SIG-M5 (cell line): Measurements from ENCODE around the gene PLCL2.
"Not testable (repeated sequence)": the region's sequence is repeated elsewhere in the genome, so short reads cannot be mapped to it uniquely, and the experiment has no call there.

Experiments used
- DNase-seq: peaks from one replicate; lab custom pipeline; 2025; lab: John Stamatoyannopoulos, UW

The PLCL2 gene

DNA sequence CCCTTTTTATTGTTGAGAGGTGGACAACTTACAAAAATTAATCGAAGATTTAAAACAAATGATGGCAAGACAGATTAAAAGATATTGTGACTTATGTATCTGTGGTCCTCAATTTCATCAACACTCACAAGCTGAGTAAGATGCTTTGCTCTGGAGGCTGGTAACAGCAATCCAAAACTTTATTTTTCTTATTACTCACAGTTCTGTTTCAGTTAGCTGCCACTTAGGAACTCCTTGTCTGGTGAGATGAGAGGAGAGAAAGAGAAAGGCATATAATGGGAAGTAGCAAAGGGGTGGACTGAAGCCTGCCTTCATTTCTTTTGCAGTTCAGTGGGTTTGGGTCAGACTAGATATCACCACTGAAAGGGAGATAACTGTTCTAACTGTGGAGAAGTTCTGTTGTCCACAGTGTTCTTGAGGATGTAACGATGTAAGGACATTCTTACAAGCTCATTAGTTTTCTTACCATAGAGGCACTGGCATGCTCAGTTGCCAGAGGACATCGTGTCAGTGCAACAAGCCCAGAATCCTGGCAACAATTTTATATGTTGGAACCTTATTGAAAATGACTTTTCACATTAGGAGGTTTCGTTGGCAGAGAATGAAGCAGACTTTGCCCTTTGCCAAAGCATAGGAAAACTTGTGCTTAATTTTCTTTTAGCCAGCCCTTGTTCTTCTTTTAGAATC, 93.6 kb downstream of the PLCL2 start:
- DNase-seq: no peak

- no peak for DNase-seq
Measured at GRCh38 chr3:16978921-16979271, 94.1 kb downstream of the PLCL2 start.

GRCh38 chr3:16979769-16980515, 95.2 kb downstream of the PLCL2 start:
- DNase-seq: not testable (repeated sequence)

DNA sequence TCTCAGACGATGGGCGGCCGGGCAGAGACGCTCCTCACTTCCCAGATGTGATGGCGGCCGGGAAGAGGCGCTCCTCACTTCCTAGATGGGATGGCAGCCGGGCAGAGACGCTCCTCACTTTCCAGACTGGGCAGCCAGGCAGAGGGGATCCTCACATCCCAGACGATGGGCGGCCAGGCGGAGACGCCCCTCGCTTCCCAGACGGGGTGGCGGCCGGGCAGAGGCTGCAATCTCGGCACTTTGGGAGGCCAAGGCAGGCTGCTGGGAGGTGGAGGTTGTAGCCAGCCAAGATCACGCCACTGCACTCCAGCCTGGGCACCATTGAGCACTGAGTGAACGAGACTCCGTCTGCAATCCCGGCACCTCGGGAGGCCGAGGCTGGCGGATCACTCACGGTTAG, 95.8 kb downstream of the PLCL2 start:
- not testable (repeated sequence) for DNase-seq

- no peak for DNase-seq
Measured at GRCh38 chr3:16982460-16982859, 97.7 kb downstream of the PLCL2 start.

DNA sequence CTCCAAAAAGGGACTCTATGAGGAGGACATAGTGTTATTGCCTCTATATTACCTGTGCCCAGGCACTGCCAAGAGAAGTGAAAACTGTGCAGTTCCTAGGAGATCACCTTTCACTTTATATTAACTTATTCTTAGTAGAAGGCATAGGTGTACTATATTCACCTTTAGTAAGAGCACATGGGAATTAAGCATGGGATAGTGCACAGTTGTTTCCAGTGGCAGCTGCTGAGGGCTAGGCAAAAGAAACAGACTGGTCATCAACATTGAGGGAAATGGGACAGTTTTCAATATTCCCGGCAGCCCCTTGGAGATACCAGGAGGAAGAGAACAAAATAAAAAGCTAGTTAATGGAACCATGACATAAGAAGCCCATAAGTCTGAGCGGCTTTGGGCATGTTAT, 100.9 kb downstream of the PLCL2 start:
- no peak for DNase-seq

- no peak for DNase-seq
Measured at GRCh38 chr3:16987141-16987540, 102.4 kb downstream of the PLCL2 start.

GRCh38 chr3:16990163-16990562, 105.4 kb downstream of the PLCL2 start:
- no peak for DNase-seq

DNA sequence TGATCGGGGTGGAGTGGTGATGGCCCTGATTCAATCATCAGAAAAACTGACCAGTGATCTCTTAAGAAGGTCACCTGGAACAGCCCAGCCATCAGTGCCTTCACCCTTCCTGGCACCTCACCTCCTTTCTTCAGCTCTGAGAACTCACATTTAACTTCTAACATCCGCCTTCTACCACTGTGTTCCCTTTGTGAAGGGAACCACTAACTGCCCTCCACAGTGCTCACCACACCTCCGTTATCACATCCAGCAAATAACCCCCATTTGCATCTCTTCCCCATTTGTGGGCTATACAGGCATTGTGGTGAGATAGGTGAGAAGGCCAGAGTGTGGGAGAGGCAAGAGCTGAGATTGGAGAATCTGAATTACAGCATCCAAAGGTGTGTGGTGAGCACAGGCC, 107.4 kb downstream of the PLCL2 start:
- DNase-seq: no peak

GRCh38 chr3:16993227-16993626, 108.5 kb downstream of the PLCL2 start:
- DNase-seq: no peak

DNA sequence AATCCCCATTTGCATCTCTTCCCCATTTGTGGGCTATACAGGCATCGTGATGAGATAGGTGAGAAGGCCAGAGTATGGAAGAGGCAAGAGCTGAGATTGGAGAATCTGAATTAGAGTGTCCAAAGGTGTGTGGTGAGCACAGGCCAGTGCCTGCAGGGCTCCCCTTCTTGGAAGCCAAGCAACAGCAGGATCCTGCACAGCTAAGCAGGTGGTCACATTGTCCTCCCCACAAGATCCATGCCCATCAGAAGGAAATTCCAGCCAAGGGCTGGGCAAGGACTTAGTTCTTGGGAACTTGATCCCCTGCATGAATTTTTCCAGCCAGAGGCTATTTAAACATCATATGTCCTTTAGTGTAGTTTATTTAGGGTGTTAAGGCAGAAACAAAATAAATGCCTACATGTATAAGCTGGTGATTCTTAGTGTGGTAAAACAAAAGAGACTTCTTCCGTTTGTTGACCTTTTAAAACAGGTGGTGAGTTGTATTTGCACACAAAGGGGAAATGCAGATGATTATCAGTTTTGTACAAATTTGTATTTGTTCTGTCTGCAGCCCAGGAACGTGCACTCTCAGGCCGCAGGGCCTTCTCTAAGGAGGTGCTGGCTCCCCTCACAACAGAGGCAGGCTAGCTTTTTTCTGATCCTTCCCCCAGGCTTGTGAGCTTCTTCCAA, 110.2 kb downstream of the PLCL2 start:
- DNase-seq: no peak

GRCh38 chr3:16995601-16996000, 110.8 kb downstream of the PLCL2 start:
- no peak for DNase-seq

- no peak for DNase-seq
Measured at GRCh38 chr3:16998236-16998923, 113.6 kb downstream of the PLCL2 start.

- no peak for DNase-seq
Measured at GRCh38 chr3:16999161-16999560, 114.4 kb downstream of the PLCL2 start.

- no peak for DNase-seq
Measured at GRCh38 chr3:16999871-17000270, 115.1 kb downstream of the PLCL2 start.

DNA sequence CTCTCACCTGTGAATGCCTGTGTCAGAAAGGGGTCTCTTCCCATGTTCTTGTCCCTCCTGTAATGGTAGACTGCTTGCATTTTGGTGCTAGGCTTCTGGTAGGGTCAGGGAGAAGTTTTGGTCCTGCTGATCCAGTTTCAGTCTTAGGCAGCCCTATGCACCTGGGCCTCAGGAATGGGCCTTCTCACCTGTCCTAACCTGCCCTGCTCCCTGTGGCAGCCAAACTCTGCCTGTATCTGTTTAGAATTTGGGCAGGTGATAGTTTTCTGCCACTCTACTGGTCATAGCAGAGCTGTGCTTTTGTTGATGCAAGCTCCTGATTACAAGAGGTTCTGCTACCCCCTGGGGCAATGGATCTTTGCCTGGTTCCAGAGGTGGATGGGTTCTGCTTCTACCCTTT, 118.7 kb downstream of the PLCL2 start:
- no peak for DNase-seq

GRCh38 chr3:17006132-17006852, 121.5 kb downstream of the PLCL2 start:
- DNase-seq: no peak

GRCh38 chr3:17007284-17007683, 122.5 kb downstream of the PLCL2 start:
- no peak for DNase-seq

DNA sequence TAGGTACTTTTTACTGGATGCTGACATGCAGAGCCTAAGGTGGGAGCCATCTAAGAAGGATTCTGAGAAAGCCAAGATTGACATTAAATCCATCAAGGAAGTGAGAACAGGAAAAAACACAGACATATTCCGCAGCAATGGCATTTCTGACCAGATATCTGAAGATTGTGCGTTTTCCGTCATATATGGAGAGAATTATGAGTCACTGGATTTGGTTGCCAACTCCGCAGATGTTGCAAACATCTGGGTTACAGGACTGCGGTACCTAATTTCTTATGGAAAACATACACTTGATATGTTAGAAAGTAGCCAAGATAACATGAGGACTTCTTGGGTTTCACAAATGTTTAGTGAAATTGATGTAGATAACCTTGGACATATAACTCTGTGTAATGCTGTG, 125.1 kb downstream of the PLCL2 start:
- DNase-seq: no peak

DNA sequence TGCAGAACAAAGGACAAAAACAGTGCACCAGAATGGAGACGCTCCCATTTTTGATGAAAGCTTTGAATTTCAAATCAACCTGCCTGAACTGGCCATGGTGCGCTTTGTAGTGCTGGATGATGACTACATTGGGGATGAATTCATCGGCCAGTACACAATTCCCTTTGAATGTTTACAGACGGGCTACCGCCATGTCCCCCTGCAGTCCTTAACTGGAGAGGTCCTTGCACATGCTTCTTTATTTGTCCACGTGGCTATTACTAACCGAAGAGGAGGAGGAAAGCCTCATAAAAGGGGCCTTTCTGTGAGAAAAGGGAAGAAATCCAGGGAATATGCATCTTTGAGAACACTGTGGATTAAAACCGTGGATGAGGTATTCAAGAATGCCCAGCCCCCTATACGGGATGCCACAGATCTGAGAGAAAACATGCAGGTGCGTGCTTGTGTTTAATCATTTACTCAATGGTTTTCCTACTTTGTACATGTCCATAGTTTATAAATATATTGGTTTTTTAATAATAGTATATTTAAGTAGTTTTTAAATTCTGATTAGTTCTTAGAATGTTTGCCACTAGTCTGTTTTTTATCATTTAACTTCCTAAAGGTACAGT, 127.1 kb downstream of the PLCL2 start:
- no peak for DNase-seq

- no peak for DNase-seq
Measured at GRCh38 chr3:17013050-17013449, 128.3 kb downstream of the PLCL2 start.

DNA sequence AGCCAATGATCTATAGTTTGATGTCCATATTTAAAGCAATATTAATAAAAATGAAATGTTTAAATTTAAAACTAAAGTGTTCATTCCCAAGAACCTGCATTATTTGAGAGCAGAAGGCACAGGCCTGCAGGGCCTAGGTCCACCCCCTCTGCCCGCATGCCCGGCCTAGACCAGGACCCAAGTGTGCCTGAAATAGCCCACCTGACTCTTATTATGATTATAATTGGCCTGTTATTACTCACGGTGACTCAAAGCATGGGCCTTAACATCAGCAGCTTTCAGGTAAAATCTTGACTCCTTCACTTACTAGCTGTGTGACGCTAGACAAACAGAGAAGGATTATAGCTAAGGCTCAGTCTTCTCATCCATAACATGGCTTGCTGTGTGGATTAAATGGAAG, 128.8 kb downstream of the PLCL2 start:
- no peak for DNase-seq
